MG63 (cell line): ENCODE data around the gene PARD3B. TPM values are rescaled to one million over a fixed set of nuclear protein-coding genes. Genes with fewer than 3 reads are reported as not detected.

Experiments used
- DNase-seq: peaks from one replicate; pipeline ENCODE4 v3.0.0-alpha.2; 2020
- H3K27me3 ChIP-seq: fragments of 250-450 bp; sonication (Bioruptor Pico); 2 replicates; pipeline ENCODE4 v1.5.1; 2020; ENCODE audit warnings: mild to moderate bottlenecking, moderate library complexity
- H3K36me3 ChIP-seq: fragments of 250-450 bp; sonication (Bioruptor Pico); 2 replicates; pipeline ENCODE4 v1.5.1; 2020; ENCODE audit warnings: mild to moderate bottlenecking, moderate library complexity
- H3K4me3 ChIP-seq: fragments of 250-450 bp; sonication (Bioruptor Pico); 2 replicates; pipeline ENCODE4 v1.5.1; 2020; ENCODE audit warnings: mild to moderate bottlenecking, moderate library complexity
- H3K9me3 ChIP-seq: fragments of 250-450 bp; sonication (Bioruptor Pico); 2 replicates; pipeline ENCODE4 v1.5.1; 2020; ENCODE audit warnings: mild to moderate bottlenecking, moderate library complexity
- total RNA-seq: library from RNA; depleted of rRNA; stranded (reverse); fragments of >200 nt; shearing (Covaris generic); gene quantifications from 2 replicates; pipeline ENCODE4 v1.2.3, GENCODE V29; 2014; ENCODE audit warnings: low replicate concordance

The PARD3B gene
- total RNA-seq, 1 experiment from 2014 or later: 4.5 TPM

- no peak for DNase-seq
- Histone ChIP-seq H3K27me3 (no peaks in the 10 kb centered on the region), H3K9me3 (peaks cover 9% of the 10 kb centered on the region; the same call in 1 of the 2 replicates), H3K4me3 (no peak overlapping the region), H3K36me3 (no peaks in the 10 kb centered on the region)
Observed at GRCh38 chr2:204737296-204737695, 192.0 kb downstream of the PARD3B start.

- DNase-seq: no peak
- Histone ChIP-seq H3K36me3 (no peaks in the 10 kb centered on the region), H3K27me3 (no peaks in the 10 kb centered on the region), H3K9me3 (peaks cover 9% of the 10 kb centered on the region; the same call in 1 of the 2 replicates), H3K4me3 (no peak overlapping the region)
Observed at GRCh38 chr2:204738721-204739120, 193.4 kb downstream of the PARD3B start.

GRCh38 chr2:204743393-204743960 lies 198.2 kb downstream of the PARD3B start:
- Histone ChIP-seq H3K4me3 (no peak overlapping the region), H3K9me3 (peaks cover 10% of the 10 kb centered on the region), H3K27me3 (no peaks in the 10 kb centered on the region), H3K36me3 (no peaks in the 10 kb centered on the region)
- DNase-seq: no peak

- Histone ChIP-seq H3K36me3 (no peaks in the 10 kb centered on the region), H3K9me3 (peaks cover 7% of the 10 kb centered on the region), H3K27me3 (no peaks in the 10 kb centered on the region), H3K4me3 (no peak overlapping the region)
- DNase-seq: no peak
Observed at GRCh38 chr2:204744506-204744905, 199.2 kb downstream of the PARD3B start.

GRCh38 chr2:204748286-204748685 lies 203.0 kb downstream of the PARD3B start:
- DNase-seq: no peak
- Histone ChIP-seq H3K27me3 (no peaks in the 10 kb centered on the region), H3K4me3 (no peak overlapping the region), H3K9me3 (peaks cover 2% of the 10 kb centered on the region; the same call in 1 of the 2 replicates), H3K36me3 (no peaks in the 10 kb centered on the region)

GRCh38 chr2:204749319-204749718 lies 204.0 kb downstream of the PARD3B start:
- H3K4me3 ChIP-seq: no peak overlapping the region
- DNase-seq: no peak
- no peaks in the 10 kb centered on the region for H3K36me3 ChIP-seq
- H3K9me3 ChIP-seq: peaks cover 2% of the 10 kb centered on the region; the same call in 1 of the 2 replicates
- no peaks in the 10 kb centered on the region for H3K27me3 ChIP-seq

- Histone ChIP-seq H3K4me3 (no peak overlapping the region), H3K27me3 (no peaks in the 10 kb centered on the region), H3K36me3 (no peaks in the 10 kb centered on the region), H3K9me3 (peaks cover 2% of the 10 kb centered on the region; the same call in 1 of the 2 replicates)
- no peak for DNase-seq
Observed at GRCh38 chr2:204750389-204750788, 205.1 kb downstream of the PARD3B start.

GRCh38 chr2:204751472-204751871 lies 206.2 kb downstream of the PARD3B start:
- DNase-seq: no peak
- H3K9me3 ChIP-seq: peaks cover 2% of the 10 kb centered on the region; the same call in 1 of the 2 replicates
- H3K36me3 ChIP-seq: no peaks in the 10 kb centered on the region
- H3K4me3 ChIP-seq: no peak overlapping the region
- no peaks in the 10 kb centered on the region for H3K27me3 ChIP-seq

GRCh38 chr2:204753841-204754240 lies 208.6 kb downstream of the PARD3B start:
- DNase-seq: no peak
- H3K27me3 ChIP-seq: no peaks in the 10 kb centered on the region
- no peaks in the 10 kb centered on the region for H3K36me3 ChIP-seq
- no peaks in the 10 kb centered on the region for H3K9me3 ChIP-seq
- H3K4me3 ChIP-seq: no peak overlapping the region

GRCh38 chr2:204754898-204755297 lies 209.6 kb downstream of the PARD3B start:
- Histone ChIP-seq H3K36me3 (no peaks in the 10 kb centered on the region), H3K4me3 (no peak overlapping the region), H3K9me3 (no peaks in the 10 kb centered on the region), H3K27me3 (no peaks in the 10 kb centered on the region)
- DNase-seq: no peak

- no peaks in the 10 kb centered on the region; the same call in 1 of the 2 replicates for H3K36me3 ChIP-seq
- H3K9me3 ChIP-seq: peaks cover 17% of the 10 kb centered on the region
- H3K4me3 ChIP-seq: no peak overlapping the region
- H3K27me3 ChIP-seq: no peaks in the 10 kb centered on the region
- DNase-seq: no peak
Observed at GRCh38 chr2:204763974-204764703, 218.9 kb downstream of the PARD3B start.

- H3K4me3 ChIP-seq: no peak overlapping the region
- no peaks in the 10 kb centered on the region for H3K36me3 ChIP-seq
- H3K9me3 ChIP-seq: no peaks in the 10 kb centered on the region
- DNase-seq: no peak
- no peaks in the 10 kb centered on the region for H3K27me3 ChIP-seq
Observed at GRCh38 chr2:204770735-204771134, 225.5 kb downstream of the PARD3B start.

- Histone ChIP-seq H3K27me3 (no peaks in the 10 kb centered on the region), H3K4me3 (no peak overlapping the region), H3K9me3 (no peaks in the 10 kb centered on the region), H3K36me3 (no peaks in the 10 kb centered on the region)
- no peak for DNase-seq
Observed at GRCh38 chr2:204771721-204772120, 226.4 kb downstream of the PARD3B start.

GRCh38 chr2:204772546-204772945 lies 227.3 kb downstream of the PARD3B start:
- Histone ChIP-seq H3K9me3 (0 out of 2 replicates have a peak, but pooled peaks cover 2% of the 10 kb centered on the region), H3K36me3 (no peaks in the 10 kb centered on the region), H3K4me3 (no peak overlapping the region), H3K27me3 (no peaks in the 10 kb centered on the region)
- no peak for DNase-seq

- no peaks in the 10 kb centered on the region for H3K27me3 ChIP-seq
- H3K4me3 ChIP-seq: no peak overlapping the region
- 0 out of 2 replicates have a peak, but pooled peaks cover 3% of the 10 kb centered on the region for H3K9me3 ChIP-seq
- DNase-seq: no peak
- H3K36me3 ChIP-seq: no peaks in the 10 kb centered on the region
Observed at GRCh38 chr2:204775766-204776165, 230.5 kb downstream of the PARD3B start.

- no peaks in the 10 kb centered on the region for H3K27me3 ChIP-seq
- peak; percentile 78 for DNase-seq
- no peaks in the 10 kb centered on the region for H3K36me3 ChIP-seq
- no peak overlapping the region for H3K4me3 ChIP-seq
- H3K9me3 ChIP-seq: 0 out of 2 replicates have a peak, but pooled peaks cover 3% of the 10 kb centered on the region
Observed at GRCh38 chr2:204776781-204777559, 231.7 kb downstream of the PARD3B start.

- 0 out of 2 replicates have a peak, but pooled peaks cover 3% of the 10 kb centered on the region for H3K9me3 ChIP-seq
- no peak for DNase-seq
- H3K4me3 ChIP-seq: no peak overlapping the region
Observed at GRCh38 chr2:204779771-204780170, 234.5 kb downstream of the PARD3B start.

More at GRCh38 chr2:204779771-204780170, 234.5 kb downstream of the PARD3B start:
- Histone ChIP-seq H3K36me3 (no peaks in the 10 kb centered on the region), H3K27me3 (no peaks in the 10 kb centered on the region)
